H1 (cell line): ENCODE measurements around the gene MACF1. TPM values are rescaled to one million over a fixed set of nuclear protein-coding genes. Genes with fewer than 3 reads are reported as not detected.
A peak's percentile ranks its signal among the peaks of the same experiment; 100 is the strongest.

ENCODE experiments used
- CTCF ChIA-PET: fragments of 300-600 bp; sonication (Branson Sonifier 250); formaldehyde crosslinking; loops from one replicate; lab custom pipeline; 2021; ENCODE audit not compliant: partially characterized antibody; lab: Charles Lee
- POLR2A ChIA-PET: fragments of 300-600 bp; sonication (Branson Sonifier 250); formaldehyde crosslinking; loops from one replicate; lab custom pipeline; 2021; ENCODE audit warnings: inconsistent platforms; ENCODE audit not compliant: partially characterized antibody; lab: Charles Lee
- DNase-seq, 2 experiments: peaks; one replicate each; pipeline versions ENCODE4 v3.0.0 to v3.0.0-alpha.2; 2010 to 2022; ENCODE audit warnings: low spot score in 2 of 2, low read depth in 1 of 2, mixed read lengths in 1 of 2
- FAIRE-seq: peaks from 2 replicates; lab custom pipeline; 2011; peaks lifted over from hg19 to GRCh38; lab: Jason Lieb, UNC
- H2AFZ ChIP-seq: 2 replicates; pipeline ENCODE4 v1.8.1; 2012; ENCODE audit warnings: low read length, inconsistent platforms
- H2AK5ac ChIP-seq: 2 replicates; pipeline ENCODE4 v1.6.1; 2013; ENCODE audit warnings: low read depth, low read length
- H2BK120ac ChIP-seq: replicated peaks from 2 replicates; pipeline ENCODE3; 2013; ENCODE audit warnings: low read depth, low read length, inconsistent platforms
- H2BK12ac ChIP-seq: 2 replicates; pipeline ENCODE4 v1.6.1; 2013; ENCODE audit warnings: low read depth, low read length
- H2BK15ac ChIP-seq: 2 replicates; pipeline ENCODE4 v1.6.1; 2013; ENCODE audit warnings: low read length
- H2BK20ac ChIP-seq: 2 replicates; pipeline ENCODE4 v1.6.1; 2013; ENCODE audit warnings: low read length
- H2BK5ac ChIP-seq: 2 replicates; pipeline ENCODE4 v1.6.1; 2013; ENCODE audit warnings: low read depth, low read length
- H3K14ac ChIP-seq: 2 replicates; pipeline ENCODE4 v1.6.1; 2013; ENCODE audit warnings: inconsistent platforms; ENCODE audit not compliant: insufficient read length
- H3K18ac ChIP-seq: 2 replicates; pipeline ENCODE4 v1.6.1; 2013; ENCODE audit warnings: low read length; ENCODE audit errors: extremely low read depth
- H3K23ac ChIP-seq: 2 replicates; pipeline ENCODE4 v1.6.1; 2013; ENCODE audit warnings: inconsistent platforms; ENCODE audit not compliant: insufficient read length
- H3K23me2 ChIP-seq: 2 replicates; pipeline ENCODE4 v1.6.1; 2013; ENCODE audit warnings: low read depth, low read length
- H3K27ac ChIP-seq: 2 replicates; pipeline ENCODE4 v1.6.1; 2011; ENCODE audit warnings: low read depth, low read length, inconsistent platforms
- H3K27me3 ChIP-seq, 4 experiments: replicated peaks in 1 of 4; 1 replicate in 1 of 4; 2 replicates in 3 of 4; pipeline versions ENCODE4 v1.6.1 to v1.8.1; 2011 to 2013; ENCODE audit warnings: low read length in 3 of 4, mild to moderate bottlenecking in 3 of 4, inconsistent platforms in 2 of 4, mixed read lengths in 2 of 4, moderate library complexity in 1 of 4; ENCODE audit not compliant: control insufficient read depth in 3 of 4, insufficient read depth in 3 of 4; ENCODE audit errors: extremely low read depth in 1 of 4
- H3K36me3 ChIP-seq, 4 experiments: 2 replicates each; pipeline versions ENCODE4 v1.6.1 to v1.8.1; 2011 to 2013; ENCODE audit warnings: mild to moderate bottlenecking in 4 of 4, low read length in 3 of 4, moderate library complexity in 2 of 4, control low read depth in 1 of 4, inconsistent platforms in 1 of 4; ENCODE audit not compliant: insufficient read depth in 4 of 4, control insufficient read depth in 2 of 4
- H3K4ac ChIP-seq: replicated peaks from 2 replicates; pipeline ENCODE3; 2013; ENCODE audit warnings: low read length, low read depth, mixed read lengths, inconsistent platforms; ENCODE audit not compliant: insufficient read length
- H3K4me1 ChIP-seq, 4 experiments: replicated peaks in 1 of 4; 1 replicate in 1 of 4; 2 replicates in 3 of 4; pipeline versions ENCODE4 v1.6.1 to v1.8.1; 2011 to 2013; ENCODE audit warnings: low read length in 3 of 4, inconsistent platforms in 2 of 4, mixed read lengths in 1 of 4; ENCODE audit not compliant: insufficient read depth in 4 of 4, control insufficient read depth in 3 of 4
- H3K4me2 ChIP-seq, 2 experiments: 2 replicates each; pipeline versions ENCODE4 v1.6.1 to v1.8.1; 2011 to 2013; ENCODE audit warnings: low read depth in 2 of 2, low read length in 2 of 2, control low read depth in 1 of 2, inconsistent platforms in 1 of 2, mild to moderate bottlenecking in 1 of 2; ENCODE audit not compliant: insufficient read depth in 1 of 2
- H3K4me3 ChIP-seq, 4 experiments: fragments of 200-600, 300-600 bp in 1 of 4; sonication (generic), shearing (Covaris generic), sonication (Bioruptor Twin) in 1 of 4; 2 replicates each; pipeline versions ENCODE4 v1.5.1 to v1.8.1; 2011 to 2016; ENCODE audit warnings: low read length in 4 of 4, low read depth in 3 of 4, control low read depth in 2 of 4, inconsistent platforms in 2 of 4, mild to moderate bottlenecking in 2 of 4, mixed read lengths in 1 of 4, moderate library complexity in 1 of 4; ENCODE audit not compliant: insufficient read depth in 2 of 4; ENCODE audit errors: extremely low read depth in 1 of 4
- H3K56ac ChIP-seq: replicated peaks from 2 replicates; pipeline ENCODE3; 2013; ENCODE audit warnings: low read depth, mild to moderate bottlenecking, mixed read lengths, low read length, inconsistent platforms; ENCODE audit not compliant: insufficient read length
- H3K79me1 ChIP-seq: 2 replicates; pipeline ENCODE4 v1.6.1; 2013; ENCODE audit warnings: low read depth, low read length, control low read depth
- H3K79me2 ChIP-seq, 2 experiments: 2 replicates each; pipeline versions ENCODE4 v1.6.1 to v1.8.1; 2012 to 2013; ENCODE audit warnings: low read length in 2 of 2, mild to moderate bottlenecking in 2 of 2, inconsistent platforms in 1 of 2; ENCODE audit not compliant: insufficient read depth in 2 of 2, control insufficient read depth in 1 of 2
- H3K9ac ChIP-seq, 4 experiments: replicated peaks in 1 of 4; 1 replicate in 1 of 4; 2 replicates in 3 of 4; pipeline versions ENCODE4 v1.6.1 to v1.8.1; 2011 to 2013; ENCODE audit warnings: low read depth in 3 of 4, low read length in 3 of 4, control low read depth in 2 of 4, mild to moderate bottlenecking in 2 of 4, moderate library complexity in 2 of 4, inconsistent platforms in 1 of 4; ENCODE audit errors: extremely low read depth in 1 of 4
- H3K9me3 ChIP-seq, 2 experiments: 2 replicates each; pipeline versions ENCODE4 v1.6.1 to v1.8.1; 2012 to 2013; ENCODE audit warnings: mild to moderate bottlenecking in 2 of 2, moderate library complexity in 2 of 2, control low read depth in 1 of 2, inconsistent platforms in 1 of 2, low read depth in 1 of 2, low read length in 1 of 2, mixed read lengths in 1 of 2; ENCODE audit not compliant: insufficient read depth in 2 of 2
- H4K20me1 ChIP-seq, 2 experiments: replicated peaks in 1 of 2; 2 replicates each; pipeline versions ENCODE3 to v1.8.1; 2011 to 2013; ENCODE audit warnings: inconsistent platforms in 2 of 2, low read length in 2 of 2, mild to moderate bottlenecking in 1 of 2; ENCODE audit not compliant: insufficient read depth in 2 of 2, control insufficient read depth in 1 of 2
- H4K5ac ChIP-seq: 2 replicates; pipeline ENCODE4 v1.6.1; 2013; ENCODE audit warnings: low read length, low read depth, mixed read lengths, inconsistent platforms; ENCODE audit not compliant: insufficient read length
- H4K8ac ChIP-seq: 2 replicates; pipeline ENCODE4 v1.8.0; 2013; ENCODE audit warnings: mild to moderate bottlenecking, moderate library complexity, low read length, inconsistent platforms; ENCODE audit not compliant: insufficient read depth; ENCODE audit errors: extremely low read depth
- H4K91ac ChIP-seq: replicated peaks from 2 replicates; pipeline ENCODE3; 2013; ENCODE audit warnings: low read length, mixed read lengths, inconsistent platforms; ENCODE audit not compliant: insufficient read length
- CEBPB ChIP-seq: IDR thresholded peaks from 2 replicates; pipeline ENCODE4 v1.6.1; 2012; ENCODE audit warnings: low read depth, low read length
- POLR2A ChIP-seq, 2 experiments: IDR thresholded peaks; 1 replicate in 1 of 2; 2 replicates in 1 of 2; pipeline ENCODE4 v1.6.1; 2011; ENCODE audit warnings: low read depth in 2 of 2, low read length in 2 of 2, mild to moderate bottlenecking in 2 of 2; ENCODE audit errors: control extremely low read depth in 1 of 2
- SIRT6 ChIP-seq: IDR thresholded peaks from one replicate; pipeline ENCODE4 v1.7.1; 2012; ENCODE audit warnings: low read length, inconsistent platforms
- WGBS, 2 experiments: shearing (Covaris generic) in 1 of 2; methylation state at CpG; one replicate each; pipeline versions ENCODE4 v1.1.6 to v1.1.7; 2013 to 2015; ENCODE audit warnings: low lambda C conversion rate in 2 of 2, mixed read lengths in 2 of 2, inconsistent platforms in 1 of 2, low coverage in 1 of 2, missing lambda C conversion rate in 1 of 2; ENCODE audit not compliant: insufficient replicate concordance in 2 of 2, insufficient coverage in 1 of 2, insufficient read length in 1 of 2; ENCODE audit errors: extremely low coverage in 1 of 2, missing lambda C conversion rate in 1 of 2; 5-methylcytosine and 5-hydroxymethylcytosine counted together
- polyA plus RNA-seq, 7 experiments: library from polyadenylated mRNA; depleted of rRNA in 3 of 7; stranded (reverse) in 5 of 7; unstranded in 2 of 7; fragments of >200 nt in 5 of 7; fragments of 200-250 nt in 2 of 7; gene quantifications; 1 replicate in 5 of 7; 2 replicates in 1 of 7; 4 replicates in 1 of 7; pipeline versions ENCODE4 v1.2.1 to v1.2.3, GENCODE V29; 2011 to 2013; ENCODE audit warnings: missing spikeins in 2 of 7, mixed read lengths in 2 of 7
- total RNA-seq: library from RNA; stranded (reverse); fragmentation: NEBNext Ultra II Directional; extraction: Animal tissue kit (Norgen Biotek cat#: 25700); gene quantifications from 2 replicates; pipeline ENCODE4 v1.2.1, GENCODE V29; 2021

MACF1 gene
- total and polyA plus RNA-seq, 2 of the 8 experiments (the other 6 are each of a cell fraction or from before 2014, with no cell fraction given) = 59.8 to 285 TPM

DNA sequence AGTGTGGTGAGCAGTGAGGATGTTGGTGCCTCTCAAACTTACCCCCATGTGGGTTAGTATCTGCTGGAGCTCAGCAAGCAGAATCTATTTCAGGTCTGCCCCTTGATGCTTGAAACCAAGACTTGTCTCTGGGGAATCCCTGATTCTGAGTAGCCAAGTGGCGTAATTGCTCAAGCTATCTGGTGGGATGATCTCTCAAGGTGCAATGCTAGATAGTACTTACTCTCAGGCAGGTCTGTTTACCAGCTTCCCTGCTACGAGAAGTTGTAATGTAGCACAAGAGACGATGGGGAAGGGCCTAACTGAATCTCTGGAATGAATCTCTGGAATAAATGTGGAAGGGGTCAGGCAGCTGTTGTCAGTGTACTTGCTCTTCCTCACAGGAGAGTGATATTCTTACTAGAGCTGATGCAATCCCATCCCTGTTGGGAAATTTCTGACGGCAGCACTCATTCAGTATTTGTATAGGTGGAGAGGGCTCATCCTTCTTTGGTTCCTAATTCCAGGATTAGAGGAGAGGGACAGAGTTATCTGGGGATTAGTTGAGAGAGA, 65.4 kb downstream of the MACF1 start:
- H2BK20ac ChIP-seq = no peak overlapping the region

More for the DNA sequence above, 65.4 kb downstream of the MACF1 start:
- Histone ChIP-seq H3K56ac (no peak overlapping the region), H3K9ac (no peak overlapping the region; a peak in 4 of 7 replicates), H2BK12ac (peak overlapping the region; percentile 5; the same call in 1 of the 2 replicates), H4K20me1 (peaks cover 0 to 6% of the 10 kb centered on the region in 2 experiments), H3K79me1 (peaks cover 10% of the 10 kb centered on the region; the same call in 1 of the 2 replicates), H3K79me2 (peaks cover 9 to 75% of the 10 kb centered on the region in 2 experiments; a peak in 3 of 4 replicates), H2AK5ac (no peak overlapping the region; the same call in 1 of the 2 replicates)
- POLR2A ChIA-PET = interaction anchor here (0.9 to 2.2 kb wide), 5 partner anchors 9 to 163 kb away, joined by 3 to 14 read pairs (median 4); no protein-coding TSS in a partner anchor
- TF ChIP-seq CEBPB = peak; percentile 72
- no peak for TF ChIP-seq SIRT6
- peak in 1 of 2 experiments; percentile 8; a peak in 1 of 3 replicates for TF ChIP-seq POLR2A (IDR thresholded peaks at IDR 0.05; ENCODE audit: control extremely low read depth in 1 of 2, low read depth in 2 of 2, low read length in 2 of 2)
- TF ChIP-seq, all 59 proteins: peak for 2
- Histone ChIP-seq H3K23me2 (no peaks in the 10 kb centered on the region; the same call in 1 of the 2 replicates), H3K18ac (no peak overlapping the region), H2AFZ (no peak overlapping the region), H3K9me3 (no peaks in the 10 kb centered on the region), H3K4me1 (peaks cover 10 to 21% (median 18%) of the 10 kb centered on the region in 4 experiments; a peak in 6 of 7 replicates), H3K14ac (no peak overlapping the region), H4K91ac (no peak overlapping the region), H4K5ac (no peak overlapping the region), H3K36me3 (no peaks in the 10 kb centered on the region), H2BK120ac (no peak overlapping the region), H2BK5ac (peak overlapping the region; percentile 41; the same call in 1 of the 2 replicates), H4K8ac (no peak overlapping the region), H3K4me3 (peak overlapping the region in 2 of 4 experiments; percentile 10 to 49; a peak in 3 of 8 replicates), H3K27ac (no peak overlapping the region; the same call in 1 of the 2 replicates), H3K4ac (no peak overlapping the region), H3K23ac (no peak overlapping the region), H2BK15ac (0 out of 2 replicates have a peak overlapping the region, but pooled peaks have one; percentile 16), H3K4me2 (peak overlapping the region; percentile 66 to 96; a peak in 3 of 4 replicates), H3K27me3 (no peaks in the 10 kb centered on the region)
- CTCF ChIA-PET = interaction anchor here (0.9 to 5.2 kb wide), 6 partner anchors 11 to 177 kb away, joined by 3 to 19 read pairs (median 4); no protein-coding TSS in a partner anchor
- 76% methylated on average over 4 of the region's 4 CpGs; no CpG with 5 or more reads in 1 of the 2 experiments for WGBS, 2 experiments
- DNase-seq = no peak
- FAIRE-seq = no peak
